PC-9 (cell line): ENCODE data around the gene ARMC9. TPM values are rescaled to one million over a fixed set of nuclear protein-coding genes. Genes with fewer than 3 reads are reported as not detected.

ENCODE experiments used
- BruUV-seq: library from RNA; stranded (reverse); fragments of 400-500 nt; replicated peaks from 2 replicates; lab custom pipeline; 2021; lab: Mats Ljungman, UMichigan
- CTCF ChIA-PET: fragments of 300-600 bp; sonication (Branson Sonifier 250); formaldehyde crosslinking; loops from one replicate; lab custom pipeline; 2022; ENCODE audit warnings: antibody characterized with exemption; lab: Charles Lee
- POLR2A ChIA-PET: fragments of 300-600 bp; sonication (Branson Sonifier 250); formaldehyde crosslinking; loops from one replicate; lab custom pipeline; 2022; ENCODE audit warnings: antibody characterized with exemption; ENCODE audit not compliant: unreplicated experiment; lab: Charles Lee
- DNase-seq, 2 experiments: peaks; one replicate each; pipeline versions ENCODE4 v3.0.0 to v3.0.0-alpha.2; 2015 to 2022; ENCODE audit warnings: mixed read lengths in 1 of 2
- H2AFZ ChIP-seq: fragments of 200-600 bp; sonication (generic); 2 replicates; pipeline ENCODE4 v1.8.1; 2017; ENCODE audit warnings: antibody characterized with exemption
- H3F3A ChIP-seq: fragments of 200-600 bp; sonication (generic); 2 replicates; pipeline ENCODE4 v1.8.1; 2017; ENCODE audit warnings: antibody characterized with exemption, mild to moderate bottlenecking, low read depth; ENCODE audit not compliant: insufficient read depth
- H3K27ac ChIP-seq: fragments of 200-600 bp; sonication (generic); 2 replicates; pipeline ENCODE4 v1.6.1; 2016; ENCODE audit warnings: mixed run types
- H3K27me3 ChIP-seq: fragments of 200-600 bp; sonication (generic); 2 replicates; pipeline ENCODE4 v1.6.1; 2016; ENCODE audit warnings: low read depth, mixed run types; ENCODE audit not compliant: insufficient read depth
- H3K36me3 ChIP-seq: fragments of 200-600 bp; sonication (generic); 2 replicates; pipeline ENCODE4 v1.6.1; 2016; ENCODE audit warnings: low read depth, mixed run types
- H3K4me1 ChIP-seq: fragments of 200-600 bp; sonication (generic); replicated peaks from 2 replicates; pipeline ENCODE4 v1.6.1; 2016; ENCODE audit warnings: mixed run types; ENCODE audit not compliant: insufficient read depth
- H3K4me2 ChIP-seq: fragments of 200-600 bp; sonication (generic); 2 replicates; pipeline ENCODE4 v1.6.1; 2017; ENCODE audit warnings: mixed run types
- H3K4me3 ChIP-seq: fragments of 200-600 bp; sonication (generic); 2 replicates; pipeline ENCODE4 v1.6.1; 2016; ENCODE audit warnings: mixed run types
- H3K79me2 ChIP-seq: fragments of 200-600 bp; sonication (generic); 2 replicates; pipeline ENCODE4 v1.6.1; 2017; ENCODE audit warnings: low read depth, mixed run types
- H3K9me2 ChIP-seq: fragments of 200-600 bp; sonication (generic); 2 replicates; pipeline ENCODE4 v1.8.1; 2017; ENCODE audit warnings: mild to moderate bottlenecking; ENCODE audit not compliant: insufficient read depth
- H3K9me3 ChIP-seq: fragments of 200-600 bp; sonication (generic); 2 replicates; pipeline ENCODE4 v1.8.1; 2016; ENCODE audit warnings: low read depth; ENCODE audit not compliant: insufficient read depth
- H4K20me1 ChIP-seq: fragments of 200-600 bp; sonication (generic); 2 replicates; pipeline ENCODE4 v1.8.1; 2017; ENCODE audit not compliant: insufficient read depth
- CTCF ChIP-seq: fragments of 200-600 bp; sonication (generic); conservative IDR thresholded peaks from 2 replicates; pipeline ENCODE4 v1.6.1; 2017; ENCODE audit warnings: mixed run types, antibody characterized with exemption, mild to moderate bottlenecking, moderate library complexity
- EZH2 ChIP-seq: fragments of 200-600 bp; sonication (generic); IDR thresholded peaks from 2 replicates; pipeline ENCODE4 v1.8.0; 2017; ENCODE audit warnings: antibody characterized with exemption, low read depth
- intact Hi-C: fragments of 100-400 bp; cut with micrococcal nuclease; formaldehyde crosslinking; loops from one replicate; pipeline ENCODE4 v1.10.0; 2022; ENCODE audit not compliant: unreplicated experiment
- total RNA-seq: library from RNA; stranded (reverse); gene quantifications from 2 replicates; pipeline ENCODE4 v1.2.3, GENCODE V29; 2021

ARMC9 gene
- total RNA-seq, 1 experiment from 2014 or later = 23.4 TPM

- H3K9me3 ChIP-seq = no peaks in the 10 kb centered on the region
- no peaks in the 10 kb centered on the region for H3K27me3 ChIP-seq
- H3K27ac ChIP-seq = no peak overlapping the region
- DNase-seq = no peak
- H4K20me1 ChIP-seq = no peaks in the 10 kb centered on the region
- no TSS peak for BruUV-seq
- H3F3A ChIP-seq = 0 out of 2 replicates have a peak, but pooled peaks cover 5% of the 10 kb centered on the region
- POLR2A ChIA-PET = no interaction called here
- H3K9me2 ChIP-seq = no peaks in the 10 kb centered on the region
- no peaks in the 10 kb centered on the region for H3K36me3 ChIP-seq
- no peak for TF ChIP-seq CTCF
- TF ChIP-seq EZH2 = no peak
- no peak overlapping the region for H2AFZ ChIP-seq
- H3K79me2 ChIP-seq = no peaks in the 10 kb centered on the region
- CTCF ChIA-PET = no interaction called here
- H3K4me3 ChIP-seq = no peak overlapping the region
- intact Hi-C loops = no loop called here
- no peak overlapping the region for H3K4me2 ChIP-seq
- H3K4me1 ChIP-seq = no peaks in the 10 kb centered on the region
These were observed 16.4 kb upstream of the ARMC9 start for GRCh38 chr2:231181860-231182512.

GRCh38 chr2:231182513-231182899 is 15.9 kb upstream of the ARMC9 start:
- POLR2A ChIA-PET = no interaction called here
- no peak for TF ChIP-seq CTCF
- TF ChIP-seq EZH2 = no peak
- no TSS peak for BruUV-seq
- Histone ChIP-seq H3K4me2 (no peak overlapping the region), H3K27me3 (no peaks in the 10 kb centered on the region; the same call in 1 of the 2 replicates), H3K9me2 (no peaks in the 10 kb centered on the region), H3K79me2 (no peaks in the 10 kb centered on the region), H3K9me3 (no peaks in the 10 kb centered on the region), H3K36me3 (no peaks in the 10 kb centered on the region), H3K27ac (no peak overlapping the region), H3K4me3 (no peak overlapping the region), H3F3A (0 out of 2 replicates have a peak, but pooled peaks cover 3% of the 10 kb centered on the region), H4K20me1 (no peaks in the 10 kb centered on the region), H2AFZ (no peak overlapping the region), H3K4me1 (no peaks in the 10 kb centered on the region)
- CTCF ChIA-PET = no interaction called here
- no peak for DNase-seq
- intact Hi-C loops = no loop called here

GRCh38 chr2:231183851-231184250 is 14.6 kb upstream of the ARMC9 start:
- Histone ChIP-seq H3K79me2 (no peaks in the 10 kb centered on the region), H3F3A (no peaks in the 10 kb centered on the region), H3K9me3 (no peaks in the 10 kb centered on the region), H2AFZ (no peak overlapping the region), H3K4me3 (no peak overlapping the region), H3K27me3 (peaks cover under 1% of the 10 kb centered on the region; the same call in 1 of the 2 replicates), H3K36me3 (no peaks in the 10 kb centered on the region), H4K20me1 (no peaks in the 10 kb centered on the region), H3K4me2 (no peak overlapping the region), H3K27ac (no peak overlapping the region), H3K4me1 (no peaks in the 10 kb centered on the region), H3K9me2 (no peaks in the 10 kb centered on the region)
- CTCF ChIA-PET = no interaction called here
- no peak for TF ChIP-seq EZH2
- TF ChIP-seq CTCF = no peak
- POLR2A ChIA-PET = no interaction called here
- no TSS peak for BruUV-seq
- intact Hi-C loops = no loop called here
- DNase-seq = no peak
